ENCODE data around the gene PDE9A. TPM values are rescaled to one million over a fixed set of nuclear protein-coding genes. Genes with fewer than 3 reads are reported as not detected.

PDE9A gene
- total RNA-seq, 1 donor from 2014 or later = 1.4 TPM

- DNase-seq (ENCODE audit: low read depth in 2 of 2) = no peak
These were observed 82.5 kb downstream of the PDE9A start for GRCh38 chr21:42735944-42736343.

- DNase-seq (ENCODE audit: low read depth in 2 of 2) = no peak
These were observed 83.4 kb downstream of the PDE9A start for GRCh38 chr21:42736646-42737350.

GRCh38 chr21:42737951-42738590, 84.7 kb downstream of the PDE9A start:
- peak; percentile 15 to 70 for DNase-seq (ENCODE audit: low read depth in 2 of 2)

GRCh38 chr21:42739061-42739931, 85.9 kb downstream of the PDE9A start:
- no peak for DNase-seq (ENCODE audit: low read depth in 2 of 2)

- DNase-seq (ENCODE audit: low read depth in 2 of 2) = no peak
These were observed 87.0 kb downstream of the PDE9A start for GRCh38 chr21:42740405-42740909.

GRCh38 chr21:42741066-42741465, 87.6 kb downstream of the PDE9A start:
- no peak for DNase-seq (ENCODE audit: low read depth in 2 of 2)

GRCh38 chr21:42744520-42745445, 91.4 kb downstream of the PDE9A start:
- DNase-seq (ENCODE audit: low read depth in 2 of 2) = no peak

GRCh38 chr21:42745511-42746239, 92.3 kb downstream of the PDE9A start:
- DNase-seq (ENCODE audit: low read depth in 2 of 2) = no peak

GRCh38 chr21:42746240-42746592, 92.8 kb downstream of the PDE9A start:
- DNase-seq (ENCODE audit: low read depth in 2 of 2) = peak in 1 of 2 donors; percentile 4

- DNase-seq (ENCODE audit: low read depth in 2 of 2) = no peak
These were observed 93.3 kb downstream of the PDE9A start for GRCh38 chr21:42746593-42747275.

GRCh38 chr21:42747276-42747701, 93.9 kb downstream of the PDE9A start:
- DNase-seq (ENCODE audit: low read depth in 2 of 2) = no peak

- no peak for DNase-seq (ENCODE audit: low read depth in 2 of 2)
These were observed 94.4 kb downstream of the PDE9A start for GRCh38 chr21:42747746-42748351.

- no peak for DNase-seq (ENCODE audit: low read depth in 2 of 2)
These were observed 95.3 kb downstream of the PDE9A start for GRCh38 chr21:42748620-42749176.

- DNase-seq (ENCODE audit: low read depth in 2 of 2) = no peak
These were observed 97.5 kb downstream of the PDE9A start for GRCh38 chr21:42750737-42751530.

- no peak for DNase-seq (ENCODE audit: low read depth in 2 of 2)
These were observed 98.4 kb downstream of the PDE9A start for GRCh38 chr21:42751866-42752265.

GRCh38 chr21:42753804-42754203, 100.4 kb downstream of the PDE9A start:
- no peak for DNase-seq (ENCODE audit: low read depth in 2 of 2)

GRCh38 chr21:42754270-42754933, 101.0 kb downstream of the PDE9A start:
- no peak for DNase-seq (ENCODE audit: low read depth in 2 of 2)

Data from dermis microvascular lymphatic vessel endothelial cell (primary cell).